Karpas-422 (cell line): ENCODE data around the gene BAD. TPM values are rescaled to one million over a fixed set of nuclear protein-coding genes. Genes with fewer than 3 reads are reported as not detected.

Source experiments
- DNase-seq: peaks from one replicate; pipeline ENCODE4 v3.0.0-alpha.2; 2015
- H2AFZ ChIP-seq: fragments of 200-600 bp; sonication (generic); 2 replicates; pipeline ENCODE4 v1.6.1; 2014; ENCODE audit warnings: antibody characterized with exemption, low read length, mixed read lengths
- H3K27ac ChIP-seq: fragments of 200-600 bp; sonication (generic); 2 replicates; pipeline ENCODE4 v1.5.1; 2014; ENCODE audit warnings: mild to moderate bottlenecking, low read length, moderate library complexity
- H3K27me3 ChIP-seq: fragments of 200-600 bp; sonication (generic); 2 replicates; pipeline ENCODE4 v1.6.1; 2014; ENCODE audit warnings: low read length, mixed read lengths
- H3K36me3 ChIP-seq: fragments of 200-600 bp; sonication (generic); 2 replicates; pipeline ENCODE4 v1.6.1; 2014; ENCODE audit warnings: low read length, mixed read lengths; ENCODE audit not compliant: insufficient read depth
- H3K4me1 ChIP-seq: fragments of 200-600 bp; sonication (generic); 2 replicates; pipeline ENCODE4 v1.6.1; 2014; ENCODE audit warnings: mild to moderate bottlenecking, low read length, mixed read lengths
- H3K4me2 ChIP-seq: fragments of 200-600 bp; sonication (generic); 2 replicates; pipeline ENCODE4 v1.6.1; 2014; ENCODE audit warnings: low read length, low read depth, mild to moderate bottlenecking; ENCODE audit not compliant: poor library complexity, severe bottlenecking
- H3K4me3 ChIP-seq: fragments of 200-600 bp; sonication (generic); 2 replicates; pipeline ENCODE4 v1.5.1; 2014; ENCODE audit warnings: mild to moderate bottlenecking, antibody characterized with exemption, low read length, mixed read lengths
- H3K79me2 ChIP-seq: fragments of 200-600 bp; sonication (generic); 2 replicates; pipeline ENCODE4 v1.6.1; 2014; ENCODE audit warnings: mild to moderate bottlenecking, low read length, mixed read lengths
- H3K9ac ChIP-seq: fragments of 200-600 bp; sonication (generic); 2 replicates; pipeline ENCODE4 v1.6.0; 2014; ENCODE audit warnings: low read length
- H3K9me2 ChIP-seq: fragments of 200-600 bp; sonication (generic), shearing (Covaris generic); replicated peaks from 2 replicates; pipeline ENCODE4 v1.6.0; 2014; ENCODE audit warnings: mild to moderate bottlenecking, low read length, moderate library complexity; ENCODE audit not compliant: insufficient read depth
- H3K9me3 ChIP-seq: fragments of 300-700, 200-600 bp; sonication (generic); 2 replicates; pipeline ENCODE4 v1.6.1; 2014; ENCODE audit warnings: low read length, mixed read lengths
- H4K20me1 ChIP-seq: fragments of 200-600 bp; sonication (generic); 2 replicates; pipeline ENCODE4 v1.6.1; 2014; ENCODE audit warnings: mild to moderate bottlenecking, antibody characterized with exemption, low read length, low read depth; ENCODE audit not compliant: insufficient read depth
- total RNA-seq: library from RNA; depleted of rRNA; stranded (reverse); fragments of >200 nt; shearing (Covaris generic); gene quantifications from 2 replicates; pipeline ENCODE4 v1.2.3, GENCODE V29; 2014; ENCODE audit warnings: low replicate concordance

The BAD gene
- total RNA-seq, 1 experiment from 2014 or later = 45.3 TPM

DNA sequence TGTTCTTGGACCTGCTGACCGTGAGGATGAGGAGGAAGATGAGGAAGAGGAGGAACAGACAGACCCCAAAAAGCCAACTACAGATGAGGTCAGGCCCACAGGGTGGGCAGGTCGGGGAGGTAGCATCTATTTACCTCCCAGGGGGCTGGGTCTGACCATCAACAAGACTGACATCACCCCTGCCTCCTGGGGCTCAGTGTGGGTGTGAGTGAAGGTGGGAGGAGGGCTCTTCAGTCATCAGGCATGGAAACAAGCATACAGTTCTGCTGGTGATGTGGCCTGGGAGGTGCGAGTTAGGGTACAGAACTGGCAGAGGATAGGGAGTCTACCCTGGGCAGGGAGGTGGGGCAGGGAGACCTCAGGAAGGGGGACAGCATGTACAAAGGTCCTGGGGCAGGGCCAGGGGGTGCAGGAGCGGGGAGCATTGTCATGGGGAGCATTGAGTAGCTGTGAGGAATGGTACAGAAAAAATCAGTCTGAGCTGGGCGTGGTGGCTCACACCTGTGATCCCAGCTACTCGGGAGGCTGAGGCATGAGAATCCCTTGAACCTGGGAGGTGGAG, 24.2 kb downstream of the BAD start:
- no peak overlapping the region for H3K4me3 ChIP-seq
- H3K36me3 ChIP-seq = no peaks in the 10 kb centered on the region
- H2AFZ ChIP-seq = no peak overlapping the region
- H3K9me2 ChIP-seq = no peaks in the 10 kb centered on the region
- no peak overlapping the region for H3K27ac ChIP-seq
- DNase-seq = no peak
- no peaks in the 10 kb centered on the region for H3K79me2 ChIP-seq
- H3K9ac ChIP-seq = no peak overlapping the region
- peaks cover 3% of the 10 kb centered on the region for H3K4me1 ChIP-seq
- H3K9me3 ChIP-seq = no peaks in the 10 kb centered on the region
- H3K27me3 ChIP-seq = no peaks in the 10 kb centered on the region
- no peak overlapping the region for H3K4me2 ChIP-seq
- H4K20me1 ChIP-seq = no peaks in the 10 kb centered on the region

DNA sequence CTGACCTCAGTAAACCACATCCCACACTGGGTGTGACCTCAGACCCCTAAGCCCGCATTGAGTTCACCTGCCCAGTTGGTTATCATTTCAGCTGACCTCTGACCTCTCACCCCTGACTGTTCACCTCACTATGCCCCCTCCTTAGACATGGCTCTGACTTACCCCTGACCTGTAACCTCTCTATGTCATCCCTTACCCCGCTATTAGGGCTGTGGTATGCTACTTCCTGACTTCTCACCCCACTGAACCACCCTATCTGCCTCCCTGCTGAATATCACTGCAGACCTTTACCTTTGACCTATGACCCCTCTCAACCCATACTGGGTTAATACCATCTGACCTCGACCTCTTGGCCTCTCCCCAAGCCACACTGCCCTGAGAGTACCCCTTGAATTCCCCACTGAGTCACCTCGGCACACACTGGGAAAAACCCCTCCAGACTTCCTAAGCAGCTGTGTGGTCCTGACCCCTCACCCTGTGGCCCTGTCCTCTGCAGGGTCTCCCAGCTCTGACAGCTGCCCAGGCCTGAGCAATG, 24.9 kb downstream of the BAD start:
- no peak overlapping the region for H2AFZ ChIP-seq
- no peak for DNase-seq
- H3K9me2 ChIP-seq = no peaks in the 10 kb centered on the region
- no peak overlapping the region for H3K4me3 ChIP-seq
- H3K79me2 ChIP-seq = no peaks in the 10 kb centered on the region
- H3K4me1 ChIP-seq = no peaks in the 10 kb centered on the region
- H3K9me3 ChIP-seq = no peaks in the 10 kb centered on the region
- H3K9ac ChIP-seq = no peak overlapping the region
- no peaks in the 10 kb centered on the region for H3K27me3 ChIP-seq
- no peaks in the 10 kb centered on the region for H4K20me1 ChIP-seq
- no peak overlapping the region for H3K27ac ChIP-seq
- H3K4me2 ChIP-seq = no peak overlapping the region
- H3K36me3 ChIP-seq = no peaks in the 10 kb centered on the region

DNA sequence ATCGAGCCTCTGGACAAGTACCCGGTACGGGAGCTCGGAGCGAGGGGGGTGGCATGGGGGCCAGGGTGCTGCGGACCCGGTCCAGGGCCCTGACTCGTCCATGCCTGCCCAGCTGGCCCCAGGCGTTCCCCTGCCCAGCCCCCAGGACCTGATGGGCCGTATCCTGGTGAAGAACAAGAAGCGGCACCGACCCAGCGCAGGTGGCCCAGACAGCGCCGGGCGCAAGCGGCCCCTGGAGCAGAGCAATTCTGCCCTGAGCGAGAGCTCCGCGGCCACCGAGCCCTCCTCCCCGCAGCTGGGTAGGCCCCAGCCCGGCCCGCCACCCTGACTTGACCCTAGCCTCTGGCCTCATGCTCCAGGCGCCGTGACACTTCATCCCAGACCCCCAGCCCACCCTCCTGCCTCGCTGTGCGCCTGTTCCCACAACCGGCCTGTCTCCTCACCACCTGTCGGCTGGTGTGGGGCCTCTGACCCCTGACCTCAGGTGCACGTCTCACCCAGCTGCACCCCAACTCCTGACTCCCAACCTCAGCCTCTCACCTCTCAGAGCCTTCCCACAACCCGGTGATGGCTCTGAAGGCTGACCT, 25.4 kb downstream of the BAD start:
- Histone ChIP-seq H3K9ac (no peak overlapping the region), H3K4me1 (no peaks in the 10 kb centered on the region), H3K4me2 (no peak overlapping the region), H3K4me3 (no peak overlapping the region), H3K27me3 (no peaks in the 10 kb centered on the region), H3K36me3 (no peaks in the 10 kb centered on the region), H3K9me2 (no peaks in the 10 kb centered on the region), H2AFZ (no peak overlapping the region), H4K20me1 (no peaks in the 10 kb centered on the region), H3K79me2 (no peaks in the 10 kb centered on the region), H3K9me3 (no peaks in the 10 kb centered on the region), H3K27ac (no peak overlapping the region)
- DNase-seq = no peak

DNA sequence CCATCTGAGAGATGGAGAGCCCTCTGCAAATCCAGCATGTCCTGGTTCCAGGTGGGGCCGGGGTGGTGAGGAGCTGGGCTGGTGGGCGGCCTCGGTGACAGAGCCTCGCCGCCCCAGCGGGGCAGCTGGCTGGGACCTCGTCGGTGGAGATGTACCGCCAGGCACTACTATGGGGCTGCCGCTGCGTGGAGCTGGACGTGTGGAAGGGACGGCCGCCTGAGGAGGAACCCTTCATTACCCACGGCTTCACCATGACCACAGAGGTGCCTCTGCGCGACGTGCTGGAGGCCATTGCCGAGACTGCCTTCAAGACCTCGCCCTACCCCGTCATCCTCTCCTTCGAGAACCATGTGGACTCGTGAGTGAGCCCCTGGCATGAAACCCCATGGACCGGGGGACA, 26.1 kb downstream of the BAD start:
- H3K79me2 ChIP-seq = no peaks in the 10 kb centered on the region
- H3K9me2 ChIP-seq = no peaks in the 10 kb centered on the region
- no peaks in the 10 kb centered on the region for H3K27me3 ChIP-seq

DNA sequence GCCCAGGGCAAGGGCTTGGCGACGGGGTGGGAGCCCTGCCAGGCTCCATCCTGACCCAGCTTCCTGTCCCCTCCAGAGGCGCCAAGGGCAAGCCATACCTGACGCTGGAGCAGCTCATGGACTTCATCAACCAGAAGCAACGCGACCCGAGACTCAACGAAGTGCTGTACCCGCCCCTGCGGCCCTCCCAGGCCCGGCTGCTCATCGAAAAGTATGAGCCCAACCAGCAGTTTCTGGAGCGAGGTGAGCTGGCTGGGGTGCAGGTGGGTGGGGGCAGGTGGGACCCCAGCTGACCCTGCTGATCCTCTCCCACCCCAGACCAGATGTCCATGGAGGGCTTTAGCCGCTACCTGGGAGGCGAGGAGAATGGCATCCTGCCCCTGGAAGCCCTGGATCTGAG, 28.2 kb downstream of the BAD start:
- Histone ChIP-seq H2AFZ (no peak overlapping the region), H3K4me1 (peaks cover 20% of the 10 kb centered on the region), H3K36me3 (no peaks in the 10 kb centered on the region), H3K4me3 (no peak overlapping the region), H3K27ac (no peak overlapping the region), H3K9me3 (no peaks in the 10 kb centered on the region), H3K9ac (no peak overlapping the region), H3K79me2 (peaks cover 7% of the 10 kb centered on the region; the same call in 1 of the 2 replicates), H3K9me2 (no peaks in the 10 kb centered on the region), H4K20me1 (no peaks in the 10 kb centered on the region), H3K27me3 (no peaks in the 10 kb centered on the region), H3K4me2 (no peak overlapping the region)
- no peak for DNase-seq

More for the DNA sequence above, 26.1 kb downstream of the BAD start:
- no peaks in the 10 kb centered on the region for H3K9me3 ChIP-seq
- no peak overlapping the region for H2AFZ ChIP-seq
- no peak for DNase-seq
- no peaks in the 10 kb centered on the region for H3K36me3 ChIP-seq
- no peak overlapping the region for H3K27ac ChIP-seq
- H3K4me3 ChIP-seq = no peak overlapping the region
- H3K4me1 ChIP-seq = peaks cover 2% of the 10 kb centered on the region; the same call in 1 of the 2 replicates
- H3K9ac ChIP-seq = no peak overlapping the region
- H3K4me2 ChIP-seq = no peak overlapping the region
- no peaks in the 10 kb centered on the region for H4K20me1 ChIP-seq

DNA sequence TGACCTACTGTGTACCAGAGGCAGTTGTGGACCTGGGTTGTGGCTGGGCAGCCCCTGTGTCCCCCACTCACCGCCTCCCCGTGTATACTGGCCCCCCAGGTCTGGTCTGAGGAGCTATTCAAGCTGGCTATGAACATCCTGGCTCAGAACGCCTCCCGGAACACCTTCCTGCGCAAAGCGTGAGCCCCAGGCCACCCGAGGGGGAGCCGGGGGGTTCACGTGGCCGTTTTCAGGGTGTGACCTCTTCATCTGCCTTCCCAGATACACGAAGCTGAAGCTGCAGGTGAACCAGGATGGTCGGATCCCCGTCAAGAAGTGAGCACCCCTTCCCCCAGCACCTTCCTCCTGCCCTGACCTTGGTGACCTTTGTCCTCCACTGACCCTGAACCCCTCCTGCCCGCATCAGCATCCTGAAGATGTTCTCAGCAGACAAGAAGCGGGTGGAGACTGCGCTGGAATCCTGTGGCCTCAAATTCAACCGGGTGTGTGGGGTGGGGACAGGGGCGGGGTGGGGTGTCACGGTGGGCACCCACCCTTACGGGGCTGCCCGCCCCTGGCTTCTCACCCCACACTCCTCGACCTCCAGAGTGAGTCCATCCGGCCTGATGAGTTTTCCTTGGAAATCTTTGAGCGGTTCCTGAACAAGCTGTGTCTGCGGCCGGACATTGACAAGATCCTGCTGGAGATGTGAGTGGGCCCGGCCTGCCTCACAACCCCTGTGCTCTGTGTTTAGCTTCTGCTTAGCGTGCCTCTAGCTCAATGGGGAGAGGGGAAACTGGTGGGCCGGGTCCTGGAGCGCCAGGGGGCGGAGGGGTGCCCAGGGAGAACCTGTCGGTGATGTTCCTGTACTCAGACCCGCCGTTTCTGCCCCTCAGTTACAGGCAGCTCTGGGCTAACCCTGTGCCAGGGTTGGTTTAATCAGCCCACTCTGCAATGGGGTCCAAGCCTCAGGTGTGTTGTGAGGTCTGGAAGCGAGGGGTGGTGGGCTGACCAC, 29.0 kb downstream of the BAD start:
- Histone ChIP-seq H3K27ac (no peak overlapping the region), H3K27me3 (no peaks in the 10 kb centered on the region), H4K20me1 (no peaks in the 10 kb centered on the region), H3K9me3 (no peaks in the 10 kb centered on the region), H3K9ac (no peak overlapping the region), H3K79me2 (peaks cover 7% of the 10 kb centered on the region; the same call in 1 of the 2 replicates), H3K4me1 (peaks cover 28% of the 10 kb centered on the region), H3K4me3 (no peak overlapping the region), H3K9me2 (no peaks in the 10 kb centered on the region), H3K36me3 (no peaks in the 10 kb centered on the region), H3K4me2 (no peak overlapping the region), H2AFZ (no peak overlapping the region)
- no peak for DNase-seq

DNA sequence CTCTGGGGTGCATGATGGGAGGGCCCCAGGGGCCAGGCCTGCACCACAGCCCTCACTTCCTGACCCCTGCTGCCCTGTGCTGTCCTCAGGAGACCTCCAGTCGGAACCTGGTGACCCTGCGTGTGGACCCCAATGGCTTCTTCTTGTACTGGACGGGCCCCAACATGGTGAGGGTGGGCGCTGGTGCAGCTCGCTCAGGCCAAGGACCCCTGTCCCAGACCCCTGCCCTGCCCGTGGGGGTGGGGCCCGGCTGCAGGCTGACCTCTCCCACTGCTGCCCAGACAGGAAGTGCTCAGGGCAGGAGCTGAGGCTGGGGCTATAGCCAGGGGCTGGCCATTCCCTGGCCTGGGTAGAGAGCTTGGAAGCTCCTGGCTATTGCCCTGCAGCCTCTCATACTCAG, 30.1 kb downstream of the BAD start:
- Histone ChIP-seq H3K4me2 (no peak overlapping the region), H3K79me2 (peaks cover 7% of the 10 kb centered on the region; the same call in 1 of the 2 replicates), H3K4me3 (no peak overlapping the region), H4K20me1 (no peaks in the 10 kb centered on the region), H3K27ac (no peak overlapping the region), H3K4me1 (peaks cover 29% of the 10 kb centered on the region), H3K9ac (no peak overlapping the region), H2AFZ (no peak overlapping the region), H3K9me3 (no peaks in the 10 kb centered on the region), H3K9me2 (no peaks in the 10 kb centered on the region), H3K36me3 (no peaks in the 10 kb centered on the region), H3K27me3 (no peaks in the 10 kb centered on the region)
- no peak for DNase-seq

DNA sequence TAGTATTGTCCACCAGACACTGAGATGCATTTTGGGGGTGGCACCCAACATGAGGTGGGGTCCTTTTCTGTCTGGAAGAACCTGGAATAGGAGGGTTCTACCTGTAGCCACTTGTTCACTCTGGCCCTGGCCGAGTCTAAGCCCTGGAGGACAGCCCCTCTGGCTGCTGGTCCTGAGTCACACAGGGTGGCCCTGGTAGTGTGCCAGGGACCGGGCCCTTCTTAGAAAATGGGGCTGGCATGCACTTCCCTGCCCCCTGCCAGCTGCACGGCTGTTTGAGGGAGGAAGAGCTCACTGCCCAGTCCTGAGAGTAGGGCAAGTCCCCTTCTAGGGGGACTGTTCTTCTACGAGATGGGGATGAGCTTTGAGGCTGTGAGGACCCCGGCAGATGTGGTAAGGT, 31.0 kb downstream of the BAD start:
- H3K9me2 ChIP-seq = no peaks in the 10 kb centered on the region
- no peak for DNase-seq
- H2AFZ ChIP-seq = no peak overlapping the region
- peaks cover 7% of the 10 kb centered on the region; the same call in 1 of the 2 replicates for H3K79me2 ChIP-seq
- no peaks in the 10 kb centered on the region for H4K20me1 ChIP-seq
- no peak overlapping the region for H3K4me2 ChIP-seq
- H3K4me3 ChIP-seq = no peak overlapping the region
- H3K27me3 ChIP-seq = no peaks in the 10 kb centered on the region
- H3K9me3 ChIP-seq = no peaks in the 10 kb centered on the region
- no peak overlapping the region for H3K27ac ChIP-seq
- H3K9ac ChIP-seq = no peak overlapping the region
- H3K36me3 ChIP-seq = no peaks in the 10 kb centered on the region
- H3K4me1 ChIP-seq = peaks cover 29% of the 10 kb centered on the region
